Measurements from ENCODE around the gene NEAT1.
"Not testable (repeated sequence)": the region's sequence is repeated elsewhere in the genome, so short reads cannot be mapped to it uniquely, and the experiment has no call there.

The NEAT1 gene

DNA sequence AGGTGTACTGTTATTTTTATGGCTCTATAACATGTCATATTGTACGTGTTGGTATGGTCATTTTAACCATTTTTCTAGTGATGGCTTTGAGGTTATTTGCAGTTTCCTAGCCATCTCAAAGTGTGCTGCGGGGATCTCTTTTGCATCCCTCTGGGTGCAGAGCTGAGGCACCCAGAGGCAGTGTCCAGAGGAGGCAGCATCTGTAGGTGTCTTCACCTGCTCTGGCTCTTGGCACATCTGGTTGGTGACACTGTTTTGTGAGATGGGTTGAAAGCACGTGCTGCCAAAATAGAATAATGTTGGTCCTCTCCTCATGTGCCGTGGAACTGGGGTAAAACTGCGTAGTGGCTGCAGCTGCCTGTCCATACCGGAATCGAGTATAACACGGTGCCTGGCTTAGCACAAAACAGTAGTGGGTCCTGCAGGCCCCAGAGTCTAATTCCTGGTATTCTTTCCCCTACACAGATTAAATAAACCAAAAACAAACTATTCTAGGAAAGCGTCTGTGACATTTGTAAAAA is 12.9 kb downstream of the NEAT1 start:
- no peak for DNase-seq

DNA sequence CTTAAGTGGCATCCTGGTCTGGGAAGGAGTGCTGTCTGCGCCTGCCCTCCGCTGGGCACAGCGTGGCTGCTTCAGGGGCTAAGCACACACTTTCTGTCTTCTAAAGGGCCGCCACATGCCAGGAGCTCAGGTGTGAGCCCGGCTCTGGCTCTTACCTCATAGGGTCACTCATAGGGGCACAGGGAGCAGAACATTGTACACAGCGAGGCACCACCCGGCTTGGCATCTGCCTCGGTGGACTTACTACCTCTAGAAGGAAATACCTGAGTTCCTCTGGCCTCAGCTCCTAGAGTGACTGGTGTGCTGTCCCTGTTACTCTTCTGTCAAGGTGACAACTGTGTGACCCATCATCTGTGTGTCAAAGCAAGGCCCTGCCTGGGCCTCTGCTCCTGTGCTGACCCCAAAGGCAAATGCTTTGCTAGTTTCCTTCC is 13.4 kb downstream of the NEAT1 start:
- no peak for DNase-seq

- no peak for DNase-seq
These were observed 13.9 kb downstream of the NEAT1 start for GRCh38 chr11:65436412-65437032.

DNA sequence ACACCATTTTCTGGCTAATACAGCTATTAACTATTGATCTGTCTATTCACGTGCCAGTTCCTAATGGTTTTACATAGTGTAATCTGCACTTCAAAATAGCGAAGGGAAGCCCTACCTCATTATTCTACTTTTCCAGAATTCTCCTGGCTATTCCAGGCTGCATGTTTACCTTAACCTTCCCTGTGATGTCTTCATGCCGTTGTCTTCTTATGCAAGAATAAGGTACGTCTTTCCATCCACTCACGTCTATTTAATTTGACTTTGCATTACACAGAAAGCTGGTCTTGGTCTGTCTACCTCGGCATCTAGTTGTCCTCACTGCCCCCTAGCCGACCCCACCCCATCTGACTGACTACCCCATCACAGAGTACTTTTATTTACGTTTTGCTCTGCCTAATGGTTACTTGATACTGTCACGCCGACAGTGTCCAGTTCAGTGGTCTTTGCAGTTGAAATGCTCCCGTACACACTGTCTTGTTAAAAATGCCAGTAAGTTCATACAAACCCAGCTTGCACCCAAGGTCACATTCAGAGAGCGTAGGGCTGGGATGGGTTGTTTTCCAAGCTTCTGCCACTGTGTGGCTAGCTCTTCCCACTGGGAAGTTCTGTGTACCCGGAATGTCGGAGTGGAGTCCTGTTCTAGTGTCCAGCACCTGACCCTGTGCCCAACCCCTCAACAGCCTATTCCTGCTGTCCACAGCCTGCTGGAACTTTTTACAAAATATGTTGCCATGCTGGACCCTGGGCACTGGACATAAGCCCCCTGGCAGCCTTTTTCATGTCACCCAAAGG is 15.0 kb downstream of the NEAT1 start:
- DNase-seq = no peak

DNA sequence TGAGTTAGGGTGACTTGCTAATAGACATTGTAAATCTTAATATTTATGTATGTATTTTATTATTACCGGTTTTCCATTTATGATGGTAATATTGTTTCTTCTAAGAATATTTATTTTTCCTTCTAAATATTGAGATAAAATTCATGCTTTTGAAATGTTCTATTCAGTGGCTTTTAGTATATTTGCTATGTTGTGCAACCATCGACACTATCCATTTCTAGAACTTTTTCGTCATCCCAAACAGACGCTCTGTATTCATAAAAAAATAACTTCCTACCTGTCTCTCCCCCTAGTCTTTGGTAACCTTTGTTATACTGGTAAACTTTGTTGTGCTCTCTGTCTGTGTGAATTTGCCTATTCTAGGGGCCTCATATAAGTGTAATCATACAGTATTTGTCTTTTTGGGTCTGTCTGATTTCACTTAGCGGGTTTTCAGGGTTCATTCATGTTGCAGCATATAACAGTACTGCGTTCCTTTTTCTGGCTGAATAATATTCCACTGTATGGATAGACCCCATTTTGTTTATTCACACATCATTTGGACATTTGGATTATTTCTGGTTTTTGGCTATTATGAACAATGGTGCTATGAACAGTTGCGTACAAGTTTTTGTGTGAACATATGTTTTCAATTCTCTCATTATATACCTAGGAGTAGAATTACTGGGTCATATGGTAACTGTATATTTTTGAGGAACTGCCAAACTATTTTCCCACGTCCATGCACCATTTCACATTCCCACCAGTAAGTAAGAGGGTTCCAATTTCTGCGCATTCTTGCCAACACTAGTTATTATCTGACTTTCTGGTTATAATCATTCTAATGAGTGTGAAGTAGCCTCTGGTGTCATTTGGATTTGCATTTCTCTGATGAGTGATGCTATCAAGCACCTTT is 15.9 kb downstream of the NEAT1 start:
- DNase-seq = no peak

DNA sequence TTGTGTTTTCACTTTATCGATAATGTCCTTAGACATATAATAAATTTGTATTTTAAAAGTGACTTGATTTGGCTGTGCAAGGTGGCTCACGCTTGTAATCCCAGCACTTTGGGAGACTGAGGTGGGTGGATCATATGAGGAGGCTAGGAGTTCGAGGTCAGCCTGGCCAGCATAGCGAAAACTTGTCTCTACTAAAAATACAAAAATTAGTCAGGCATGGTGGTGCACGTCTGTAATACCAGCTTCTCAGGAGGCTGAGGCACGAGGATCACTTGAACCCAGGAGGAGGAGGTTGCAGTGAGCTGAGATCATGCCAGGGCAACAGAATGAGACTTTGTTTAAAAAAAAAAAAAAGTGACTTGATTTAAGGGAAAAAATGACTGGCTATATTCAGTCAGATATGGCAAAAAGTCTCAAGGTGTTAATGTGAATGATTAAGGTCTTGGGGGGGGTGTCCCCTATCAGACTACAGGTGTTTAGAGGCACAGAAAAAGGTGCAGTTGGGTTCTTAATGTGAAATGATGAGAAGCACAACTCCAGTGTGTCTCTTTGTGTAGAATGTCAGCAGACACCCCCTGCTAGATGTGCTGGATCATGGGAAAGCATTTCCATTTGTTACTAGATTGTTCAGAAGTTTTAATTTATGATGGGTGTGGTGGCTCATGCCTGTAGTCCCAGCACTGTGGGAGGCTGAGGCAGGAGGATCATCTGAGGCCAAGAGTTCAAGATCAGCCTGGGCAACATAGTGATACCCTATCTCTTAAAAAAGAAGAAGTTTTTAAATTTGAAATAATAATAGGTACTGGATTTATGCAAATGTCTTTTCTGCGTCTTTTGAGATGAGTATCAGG is 17.0 kb downstream of the NEAT1 start:
- no peak for DNase-seq

DNA sequence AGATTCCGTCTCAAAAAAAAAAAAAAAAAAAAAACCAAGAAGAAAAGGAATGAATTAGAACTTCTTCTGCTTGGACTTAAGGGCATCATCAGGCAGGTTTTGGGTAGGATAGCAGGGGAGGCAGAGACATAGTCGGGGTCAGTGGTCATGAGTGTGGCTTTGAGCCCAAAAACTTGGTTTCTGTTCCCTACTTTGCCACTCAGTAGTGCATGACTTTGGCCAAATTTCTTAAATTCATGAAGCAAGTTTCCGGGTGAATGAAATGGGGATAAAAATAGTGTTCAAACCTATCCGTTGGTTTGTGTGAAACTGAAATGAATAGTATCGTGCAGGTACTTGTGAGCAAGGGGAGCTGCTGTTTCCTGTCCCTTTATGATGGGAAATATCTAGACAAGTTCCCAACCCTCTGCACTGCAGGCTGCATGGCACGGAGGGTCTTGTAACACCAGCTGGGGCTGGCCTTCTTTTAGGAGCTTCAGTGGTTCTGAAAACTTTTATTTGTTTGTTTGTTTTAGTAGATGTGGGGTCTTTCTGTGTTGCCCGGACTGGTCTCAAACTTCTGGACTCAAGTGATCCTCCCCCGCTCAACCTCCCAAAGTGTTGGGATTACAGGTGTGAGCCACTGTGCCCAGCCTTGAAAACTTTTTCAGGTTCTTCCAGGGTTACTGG is 18.4 kb downstream of the NEAT1 start:
- DNase-seq = no peak

DNA sequence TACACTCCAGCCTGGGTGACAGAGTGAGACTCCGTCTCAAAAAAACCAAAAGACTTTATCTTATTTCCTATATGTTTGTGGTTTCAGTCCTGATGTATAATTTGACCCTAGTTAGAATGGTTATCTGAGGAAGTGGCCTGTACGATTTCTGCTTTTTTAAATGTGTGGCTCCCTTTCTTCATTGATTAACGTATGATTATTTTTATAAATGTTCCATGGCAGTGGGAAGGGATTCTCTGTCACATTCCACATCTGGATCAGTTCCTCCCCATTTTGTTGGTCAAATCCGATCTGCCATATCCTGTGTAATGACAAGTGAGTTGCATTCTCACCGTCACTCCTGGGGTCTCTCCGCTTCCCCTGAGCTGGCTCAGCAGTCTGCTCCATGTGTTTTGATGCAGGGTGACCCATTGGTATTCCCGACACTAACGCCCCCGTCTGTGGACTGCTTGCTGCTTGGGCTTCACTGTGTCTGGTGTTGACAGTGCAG is 20.3 kb downstream of the NEAT1 start:
- no peak for DNase-seq

DNA sequence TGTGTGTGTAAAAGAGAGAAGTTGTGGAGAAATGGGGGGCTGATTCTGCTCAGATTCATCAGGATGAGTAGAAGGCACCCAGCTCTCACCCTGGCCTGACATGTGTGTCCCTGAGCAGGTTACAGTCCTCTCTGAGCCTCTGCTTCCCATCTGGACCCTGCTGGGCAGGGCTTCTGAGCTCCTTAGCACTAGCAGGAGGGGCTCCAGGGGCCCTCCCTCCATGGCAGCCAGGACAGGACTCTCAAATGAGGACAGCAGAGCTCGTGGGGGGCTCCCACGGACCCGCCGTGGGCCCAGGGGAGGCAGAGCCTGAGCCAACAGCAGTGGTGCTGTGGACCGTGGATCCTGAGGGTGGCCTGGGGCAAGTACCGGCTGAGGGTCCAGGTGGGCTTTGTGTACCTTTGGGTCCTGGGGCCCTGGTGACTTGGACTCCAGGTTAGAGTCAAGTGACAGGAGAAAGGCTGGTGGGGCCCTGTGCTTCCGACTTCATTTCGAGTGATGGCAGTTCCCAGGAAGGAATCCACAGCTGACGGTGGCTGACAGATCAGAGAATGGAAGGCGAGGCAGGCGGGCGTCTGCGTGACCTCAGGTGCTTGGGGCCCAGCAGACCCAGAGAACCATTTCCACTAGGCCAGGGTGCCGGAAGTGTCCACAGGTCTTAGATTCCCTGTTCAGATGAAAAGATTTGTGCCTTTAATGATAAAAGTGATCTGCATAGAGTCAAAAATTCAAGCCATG is 21.9 kb downstream of the NEAT1 start:
- no peak for DNase-seq

DNA sequence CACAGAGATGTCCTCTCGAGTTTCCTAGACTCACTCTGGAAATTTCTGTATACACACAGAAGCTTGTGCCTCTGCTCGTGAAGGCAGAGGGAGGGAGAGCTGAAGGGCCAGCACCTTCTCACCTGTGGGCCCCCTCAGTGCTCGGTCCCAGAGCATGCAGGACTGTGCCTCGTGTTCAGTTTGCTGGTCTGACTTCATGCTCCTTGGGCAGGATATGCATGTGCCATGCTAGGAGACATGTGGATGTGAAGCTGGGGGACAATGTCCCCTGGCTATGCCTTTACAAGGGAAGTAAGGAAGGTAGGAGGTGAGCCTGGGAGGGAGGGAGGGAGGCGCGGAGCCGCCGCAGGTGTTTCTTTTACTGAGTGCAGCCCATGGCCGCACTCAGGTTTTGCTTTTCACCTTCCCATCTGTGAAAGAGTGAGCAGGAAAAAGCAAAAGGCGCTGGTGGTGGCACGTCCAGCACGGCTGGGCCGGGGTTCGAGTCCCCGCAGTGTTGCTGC is 22.6 kb downstream of the NEAT1 start:
- no peak for DNase-seq

- no peak for DNase-seq
These were observed 23.2 kb downstream of the NEAT1 start for GRCh38 chr11:65445604-65446445.

- no peak for DNase-seq
These were observed 24.1 kb downstream of the NEAT1 start for GRCh38 chr11:65446446-65447277.

GRCh38 chr11:65448074-65448417 is 25.4 kb downstream of the NEAT1 start:
- no peak for DNase-seq

- DNase-seq = no peak
These were observed 26.0 kb downstream of the NEAT1 start for GRCh38 chr11:65448418-65449105.

- not testable (repeated sequence) for DNase-seq
These were observed 28.7 kb downstream of the NEAT1 start for GRCh38 chr11:65451301-65451700.

DNA sequence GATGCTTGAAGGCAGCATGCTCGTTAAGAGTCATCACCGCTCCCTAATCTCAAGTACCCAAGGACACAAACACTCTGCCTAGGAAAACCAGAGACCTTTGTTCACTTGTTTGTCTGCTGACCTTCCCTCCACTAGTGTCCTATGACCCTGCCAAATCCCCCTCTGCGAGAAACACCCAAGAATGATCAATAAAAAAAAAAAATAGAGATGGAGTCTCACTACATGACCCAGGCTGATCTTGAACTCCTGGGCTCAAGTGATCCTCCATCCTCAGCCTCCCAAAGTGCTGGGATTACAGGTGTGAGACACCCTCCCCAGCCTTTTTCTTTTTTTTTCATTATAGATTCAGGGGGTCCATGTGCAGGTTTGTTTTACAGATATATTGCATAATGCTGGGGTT is 29.7 kb downstream of the NEAT1 start:
- DNase-seq = not testable (repeated sequence)

DNA sequence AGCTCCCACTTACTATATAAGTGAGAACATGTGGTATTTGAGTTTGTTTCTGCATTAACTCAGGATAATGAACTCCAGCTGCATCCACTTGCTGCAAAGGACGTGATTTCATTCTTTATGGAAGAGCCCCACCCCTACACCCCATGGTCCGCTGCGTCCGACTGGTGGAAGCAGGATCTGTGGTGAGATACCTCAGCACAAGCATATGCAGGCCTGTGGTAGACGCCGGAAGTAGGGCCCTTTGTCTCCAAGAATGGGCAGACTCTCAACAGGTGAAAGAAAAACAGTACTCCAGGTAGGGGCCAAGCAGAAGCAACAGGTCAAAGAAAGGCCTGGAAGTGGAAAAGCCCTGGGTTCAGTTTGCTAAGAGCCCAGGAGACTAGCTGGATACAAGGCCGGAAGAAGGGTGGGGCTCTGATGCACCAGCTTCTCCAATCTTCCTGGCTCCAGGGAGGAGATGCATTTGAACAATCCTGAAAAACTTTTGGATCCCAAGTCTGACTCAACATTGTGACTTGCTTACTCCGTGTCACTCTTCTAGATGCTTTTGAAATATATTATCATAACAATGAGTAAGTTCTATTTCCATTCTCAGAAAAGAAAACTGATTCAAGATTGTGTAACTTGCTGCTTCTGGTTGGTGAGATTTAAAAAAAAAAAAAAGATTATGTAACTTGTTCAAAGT is 30.4 kb downstream of the NEAT1 start:
- no peak for DNase-seq

DNA sequence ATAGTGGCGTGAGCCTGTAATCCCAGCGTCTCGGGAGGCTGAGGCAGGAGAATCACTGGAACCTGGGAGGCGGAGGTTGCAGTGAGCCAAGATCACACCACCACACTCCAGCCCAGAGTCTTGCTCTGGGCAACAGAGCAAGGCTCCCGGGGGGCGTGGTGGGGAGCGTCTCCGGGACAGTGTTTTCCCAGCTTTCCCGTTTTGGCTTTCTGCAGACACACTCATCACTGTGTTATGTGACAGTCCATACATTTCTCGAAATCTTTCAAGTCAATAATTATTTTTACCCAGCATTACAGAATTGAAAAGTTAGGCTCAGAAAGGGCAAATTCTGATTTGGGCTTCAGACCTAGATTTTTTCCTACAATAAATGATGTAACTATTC is 31.7 kb downstream of the NEAT1 start:
- DNase-seq = no peak

Measured in NCI-H1694 treated with DMSO at 0.1 percent for 48 hours (cell line).